CD4-positive, alpha-beta T cell treated with Interleukin-2 at 100 ng/mL for 4 hours (primary cell): ENCODE measurements around the gene LRFN4.

ENCODE experiments used
- DNase-seq: peaks from one replicate; pipeline ENCODE4 v3.0.0-alpha.2; 2020; ENCODE audit warnings: low spot score

LRFN4 gene

GRCh38 chr11:66858186-66858938 is 1.5 kb downstream of the LRFN4 start:
- DNase-seq: no peak

DNA sequence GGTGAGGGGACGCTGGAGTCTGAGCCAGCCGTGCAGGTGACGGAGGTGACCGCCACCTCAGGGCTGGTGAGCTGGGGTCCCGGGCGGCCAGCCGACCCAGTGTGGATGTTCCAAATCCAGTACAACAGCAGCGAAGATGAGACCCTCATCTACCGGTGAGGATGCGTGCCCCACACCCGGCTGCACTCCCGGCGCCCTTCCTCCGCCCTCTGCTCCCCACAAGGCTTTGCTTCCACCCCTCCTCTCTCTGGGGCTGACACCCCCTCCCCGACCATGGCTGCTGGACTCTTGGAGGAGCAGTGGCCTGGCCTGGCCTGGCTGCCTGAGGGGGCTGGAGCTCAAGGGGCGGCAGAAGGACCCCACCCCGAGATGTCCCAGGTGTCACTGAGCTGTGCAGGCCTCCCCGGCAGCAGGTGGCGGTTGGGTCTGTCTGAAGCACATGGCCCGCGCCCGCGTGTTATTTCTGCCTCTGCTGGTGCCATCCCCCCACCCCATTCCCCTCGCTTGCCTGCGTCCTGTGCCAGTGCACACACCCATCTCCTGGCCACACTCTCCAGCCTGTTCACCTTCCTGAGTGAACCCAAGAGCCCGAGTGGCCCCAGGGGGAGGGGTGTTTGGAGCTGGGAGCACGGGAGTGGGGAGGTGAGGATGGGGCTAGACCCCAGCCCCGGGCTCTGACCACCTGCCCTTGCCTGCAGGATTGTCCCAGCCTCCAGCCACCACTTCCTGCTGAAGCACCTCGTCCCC is 2.2 kb downstream of the LRFN4 start:
- no peak for DNase-seq

GRCh38 chr11:66859686-66860448 is 3.0 kb downstream of the LRFN4 start:
- no peak for DNase-seq

DNA sequence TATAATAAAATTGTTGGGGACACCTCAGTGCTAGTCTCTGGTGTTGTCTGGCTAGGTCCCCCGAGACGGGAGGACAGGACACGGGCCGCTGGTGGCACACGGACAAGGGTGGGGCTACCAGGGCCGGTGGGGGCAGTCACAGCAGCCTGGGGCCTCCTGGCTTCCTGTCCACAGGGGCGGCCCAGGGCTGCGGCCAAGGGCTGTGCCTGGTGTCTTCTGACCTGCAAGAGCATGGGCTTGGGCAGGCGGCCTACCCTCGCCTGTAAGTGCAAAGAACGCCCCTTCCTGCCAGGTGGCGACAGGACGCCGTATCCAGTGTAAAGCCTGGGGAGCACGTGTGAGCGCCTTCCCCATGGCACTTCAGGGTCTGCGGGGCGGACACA is 3.6 kb downstream of the LRFN4 start:
- DNase-seq: no peak

DNA sequence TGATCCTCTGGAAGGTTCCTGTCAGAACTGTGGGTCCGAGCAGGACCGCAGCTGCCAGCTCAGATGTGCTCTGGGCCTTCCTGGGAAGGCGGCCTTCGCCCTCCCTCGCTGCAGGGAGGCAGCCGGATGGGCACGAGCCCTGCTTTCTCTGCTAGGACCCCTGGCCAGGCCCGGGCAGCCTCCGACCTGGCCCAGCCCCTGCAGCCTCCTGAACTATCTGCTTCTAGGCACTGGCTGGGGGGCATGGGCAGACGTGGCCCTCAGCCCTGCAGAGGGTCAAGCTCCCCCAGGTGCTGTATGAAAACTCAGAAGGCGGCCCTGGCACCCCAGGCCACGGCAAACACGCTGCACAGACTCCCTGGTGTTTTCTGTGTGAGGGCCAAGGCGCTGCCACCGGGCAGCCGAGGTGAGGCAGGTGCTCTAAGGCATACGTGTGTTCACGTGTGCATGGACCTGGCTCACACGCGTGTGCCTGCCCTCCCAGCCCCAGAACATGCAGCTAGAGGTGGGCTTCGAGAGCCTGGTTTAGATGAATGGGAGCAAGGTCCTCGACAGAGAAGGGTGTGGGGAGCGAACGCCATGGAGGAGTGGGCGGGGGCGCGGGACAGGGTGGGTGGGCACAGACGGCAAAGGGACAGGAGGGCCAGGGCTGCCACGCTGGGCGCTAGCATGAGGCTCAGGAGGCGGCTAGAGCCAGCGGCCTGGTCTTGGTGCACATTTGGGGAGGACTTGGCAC is 4.3 kb downstream of the LRFN4 start:
- no peak for DNase-seq

DNA sequence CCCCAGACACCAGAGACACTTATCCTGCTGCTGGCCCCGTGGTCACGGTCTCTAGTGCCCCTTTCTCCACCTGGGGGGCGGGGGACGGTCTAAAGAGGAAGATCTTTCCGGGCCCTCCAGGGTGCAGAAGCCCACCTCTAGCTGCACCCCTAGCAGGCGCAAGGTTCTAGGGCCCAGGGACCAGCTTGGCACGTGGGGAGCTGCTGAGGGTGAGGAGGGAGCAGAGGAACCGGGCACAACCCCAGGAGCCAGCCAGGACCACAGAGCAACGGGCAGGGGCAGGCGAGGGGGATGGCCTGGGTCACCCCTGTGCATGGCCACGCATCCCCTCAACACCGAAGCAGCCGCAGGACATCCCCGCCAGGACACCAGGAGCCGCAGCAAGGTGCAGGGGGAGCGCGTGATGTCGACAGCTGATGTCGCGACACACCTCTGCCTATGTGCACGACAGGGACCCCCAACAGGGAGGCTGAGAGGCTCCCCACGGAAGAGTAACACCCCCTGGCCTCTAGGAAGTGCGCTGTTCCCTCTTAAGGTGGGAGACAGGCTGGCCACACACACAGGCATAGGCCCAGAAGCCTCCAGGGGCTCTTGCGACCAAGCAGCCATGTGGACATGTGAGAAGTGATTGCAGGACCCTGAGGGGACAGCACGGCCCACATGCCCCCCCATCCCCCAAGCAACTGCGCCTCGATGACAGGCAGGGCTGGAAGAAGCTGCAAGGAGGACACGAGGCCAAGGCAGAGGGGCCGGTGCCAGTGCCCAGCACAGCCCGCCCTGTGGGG is 5.1 kb downstream of the LRFN4 start:
- no peak for DNase-seq

DNA sequence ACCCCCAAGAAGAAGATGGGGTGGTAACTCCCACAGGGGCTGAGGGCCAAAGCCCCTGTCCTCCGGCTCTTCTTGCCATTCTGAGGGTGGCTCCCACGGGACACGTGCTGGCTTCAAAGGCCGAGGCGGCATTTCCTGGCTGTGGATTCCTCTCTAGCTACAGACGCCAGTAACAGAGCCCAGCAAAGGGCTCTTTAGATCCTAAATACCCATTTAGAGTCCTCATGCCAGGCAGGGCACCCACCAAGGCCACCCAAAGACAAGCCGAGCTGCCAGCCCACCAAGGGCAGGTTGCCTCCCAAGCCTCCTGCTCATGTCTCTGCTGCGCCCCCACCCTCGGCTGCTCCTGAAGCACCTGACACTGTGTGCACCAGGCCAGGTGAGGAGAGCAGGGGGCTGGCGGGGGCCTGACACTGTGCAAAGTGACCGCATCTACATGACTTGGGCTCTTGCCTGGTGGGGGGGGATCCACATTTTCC is 5.7 kb downstream of the LRFN4 start:
- DNase-seq: no peak

- no peak for DNase-seq
Observed at GRCh38 chr11:66863428-66864125, 6.7 kb downstream of the LRFN4 start.

DNA sequence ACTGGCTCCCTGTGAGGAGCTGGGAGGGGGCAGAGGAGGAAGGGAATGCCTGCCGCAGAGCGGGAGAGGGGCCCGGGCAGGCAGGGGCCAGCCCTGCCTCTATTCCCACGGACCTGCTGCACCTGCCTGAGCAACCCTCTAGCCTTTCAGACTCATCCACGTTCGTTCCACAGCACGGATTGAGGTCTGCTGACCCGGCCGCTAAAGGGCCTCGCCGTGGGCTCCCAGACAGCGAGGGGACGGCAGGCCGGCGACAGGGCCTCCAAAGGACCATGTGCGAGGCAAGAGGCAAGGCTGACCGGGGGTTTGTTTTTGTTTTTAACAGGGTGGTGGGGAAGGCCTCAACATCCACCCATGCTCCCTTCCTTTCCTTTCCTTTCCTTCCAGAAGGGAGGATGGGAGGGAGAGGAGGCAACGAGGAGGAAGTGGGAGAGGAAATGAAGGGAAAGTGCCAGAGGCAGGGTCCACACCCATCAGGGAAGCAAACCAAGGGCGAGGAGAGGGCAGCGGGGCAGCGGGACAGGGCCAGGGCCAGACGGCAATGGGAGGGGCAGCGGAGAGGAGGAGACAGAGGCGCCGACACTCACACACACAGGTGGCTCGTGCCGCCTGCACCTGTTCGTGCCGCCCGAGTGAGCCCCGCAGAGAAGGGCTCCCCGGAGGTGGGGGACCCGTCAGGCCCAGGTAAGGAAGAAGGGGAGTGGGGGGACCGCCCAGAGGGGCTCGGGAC is 7.5 kb downstream of the LRFN4 start:
- no peak for DNase-seq

- DNase-seq: no peak
Observed at GRCh38 chr11:66864924-66865697, 8.2 kb downstream of the LRFN4 start.

- DNase-seq: no peak
Observed at GRCh38 chr11:66866007-66866406, 9.1 kb downstream of the LRFN4 start.

GRCh38 chr11:66866511-66866986 is 9.7 kb downstream of the LRFN4 start:
- no peak for DNase-seq

- no peak for DNase-seq
Observed at GRCh38 chr11:66867425-66868040, 10.7 kb downstream of the LRFN4 start.

DNA sequence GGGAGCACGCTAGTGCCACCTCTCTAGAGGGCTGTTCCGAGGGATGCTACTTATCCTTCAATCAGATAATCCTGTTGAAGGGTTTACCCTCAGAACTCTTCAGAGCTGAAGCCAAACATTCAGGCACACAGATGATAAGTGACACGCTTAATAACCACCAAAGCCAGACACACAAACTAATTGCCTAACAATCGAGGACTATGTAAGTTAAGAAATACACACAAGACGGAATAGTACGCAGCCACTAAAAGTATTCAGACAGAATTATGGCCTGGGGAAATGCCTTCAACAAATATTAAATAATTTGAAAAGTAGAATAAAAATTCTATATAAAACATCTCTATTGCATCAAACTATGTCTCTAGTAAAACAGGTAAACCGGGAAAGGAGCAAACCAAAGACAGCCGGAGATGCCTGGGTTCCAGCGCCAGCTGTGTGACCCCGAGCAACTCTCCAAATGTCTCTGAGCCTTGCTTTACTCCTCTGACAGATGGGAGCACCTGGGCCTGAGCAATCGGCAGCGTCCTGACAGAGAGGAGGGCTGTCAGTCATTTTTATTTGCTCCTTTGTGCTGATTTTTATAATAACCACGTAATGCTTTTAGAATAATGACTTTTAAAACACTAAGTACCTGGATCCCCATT is 11.3 kb downstream of the LRFN4 start:
- no peak for DNase-seq

- peak; percentile 73 for DNase-seq
Observed at GRCh38 chr11:66868726-66869566, 12.1 kb downstream of the LRFN4 start.

DNA sequence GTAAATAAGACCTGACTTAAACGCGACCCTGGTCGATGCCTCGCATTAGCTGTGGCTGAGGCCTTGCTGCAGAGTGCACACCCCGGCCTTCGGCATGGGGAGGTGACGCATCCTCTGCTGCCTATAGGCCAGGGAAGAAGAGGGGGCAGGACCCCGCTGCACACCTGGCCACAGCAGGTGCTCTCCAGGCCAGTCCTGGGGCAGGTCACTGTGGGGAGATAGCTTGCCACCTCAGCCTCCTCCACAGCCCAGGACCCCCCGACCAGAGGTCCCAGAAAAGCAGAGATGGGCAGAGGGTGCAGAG is 12.7 kb downstream of the LRFN4 start:
- DNase-seq: no peak

- DNase-seq: no peak
Observed at GRCh38 chr11:66870131-66870530, 13.3 kb downstream of the LRFN4 start.
